BJ (cell line): ENCODE results near the gene CASTOR1. TPM values are rescaled to one million over a fixed set of nuclear protein-coding genes. Genes with fewer than 3 reads are reported as not detected.

Experiments used
- CTCF ChIA-PET: fragments of 350-600 bp; formaldehyde crosslinking; extraction: SDS; loops from one replicate; lab custom pipeline; 2021; ENCODE audit warnings: antibody characterized with exemption, inconsistent platforms; lab: Yijun Ruan, JAX
- POLR2A ChIA-PET: fragments of 300-600 bp; sonication (Branson Sonifier 250); formaldehyde crosslinking; extraction: SDS; loops from one replicate; lab custom pipeline; 2021; ENCODE audit warnings: antibody characterized with exemption; lab: Charles Lee
- DNase-seq: peaks from one replicate; pipeline ENCODE4 v3.0.0-alpha.2; 2011; ENCODE audit warnings: low read depth
- H3K27me3 ChIP-seq: 2 replicates; pipeline ENCODE4 v1.6.0; 2011; ENCODE audit warnings: low read length; ENCODE audit not compliant: control insufficient read depth, insufficient read depth
- H3K36me3 ChIP-seq: 2 replicates; pipeline ENCODE4 v1.5.1; 2011; ENCODE audit warnings: low read length; ENCODE audit not compliant: control insufficient read depth, insufficient read depth
- H3K4me3 ChIP-seq: 2 replicates; pipeline ENCODE4 v1.5.1; 2011; ENCODE audit warnings: low read depth, mild to moderate bottlenecking, control low read depth, low read length
- CTCF ChIP-seq: IDR thresholded peaks from 2 replicates; pipeline ENCODE4 v1.5.1; 2011; ENCODE audit warnings: low read depth, mild to moderate bottlenecking, control low read depth, inconsistent platforms, low read length, moderate library complexity; ENCODE audit not compliant: insufficient read depth
- polyA plus RNA-seq: library from polyadenylated mRNA; depleted of rRNA; stranded (reverse); fragments of >200 nt; gene quantifications from 2 replicates; pipeline ENCODE4 v1.2.3, GENCODE V29; 2011

The CASTOR1 gene
- polyA plus RNA-seq, 1 experiment, result 16.4 TPM

DNA sequence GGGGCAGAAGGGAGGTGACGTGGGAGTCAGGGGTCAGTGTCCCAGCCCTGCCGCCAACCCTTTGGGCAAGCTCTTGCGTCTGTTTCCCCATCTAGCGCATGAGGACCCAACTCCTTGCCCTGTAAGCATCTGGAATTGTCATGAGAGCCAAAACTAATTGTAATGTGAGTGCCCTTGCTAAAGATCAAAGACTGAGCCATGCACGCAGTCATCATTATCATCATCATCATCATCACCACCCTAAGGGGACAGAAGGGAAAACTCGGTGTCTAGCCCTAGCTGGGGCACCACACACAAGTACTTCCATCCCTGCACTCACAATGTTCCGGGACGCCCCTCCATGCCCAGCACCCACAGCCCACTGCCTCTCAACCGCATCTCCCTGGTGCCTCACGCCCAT, 45.2 kb downstream of the CASTOR1 start:
- TF ChIP-seq CTCF, result no peak
- H3K27me3 ChIP-seq, result no peaks in the 10 kb centered on the region
- DNase-seq, result no peak
- no peak overlapping the region for H3K4me3 ChIP-seq
- peaks cover 9% of the 10 kb centered on the region for H3K36me3 ChIP-seq
- CTCF ChIA-PET, result interaction anchor here (0.9 to 1.2 kb wide), 2 partner anchors 40 to 142 kb away, joined by 3 read pairs; no protein-coding TSS in a partner anchor
- POLR2A ChIA-PET, result no interaction called here

DNA sequence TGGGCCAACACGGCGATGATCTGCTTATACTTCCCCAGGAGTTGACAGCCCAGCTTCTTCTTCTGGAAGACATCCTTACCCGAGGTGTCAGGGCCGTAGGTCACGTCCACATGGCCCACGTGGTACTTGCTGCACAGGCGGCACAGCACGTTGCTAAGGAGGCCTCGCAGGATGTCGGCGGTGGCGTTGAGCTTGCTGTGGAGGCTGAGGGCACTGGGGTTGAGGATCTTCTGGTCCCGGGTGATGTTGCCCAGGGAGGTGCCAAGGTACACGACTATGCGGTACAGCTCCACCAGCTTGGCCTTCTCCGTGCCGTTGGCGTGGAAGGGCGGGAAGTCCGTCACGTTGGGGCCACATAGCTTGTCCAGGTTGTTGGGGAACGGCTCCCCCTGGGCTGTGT, 45.6 kb downstream of the CASTOR1 start:
- Histone ChIP-seq H3K36me3 (peaks cover 9% of the 10 kb centered on the region), H3K27me3 (no peaks in the 10 kb centered on the region), H3K4me3 (no peak overlapping the region)
- ChIA-PET CTCF (interaction anchor here (0.9 to 3.6 kb wide), 3 partner anchors 12 to 142 kb away, joined by 3 to 11 read pairs (median 3); no protein-coding TSS in a partner anchor), POLR2A (no interaction called here)
- no peak for DNase-seq
- TF ChIP-seq CTCF, result no peak

DNA sequence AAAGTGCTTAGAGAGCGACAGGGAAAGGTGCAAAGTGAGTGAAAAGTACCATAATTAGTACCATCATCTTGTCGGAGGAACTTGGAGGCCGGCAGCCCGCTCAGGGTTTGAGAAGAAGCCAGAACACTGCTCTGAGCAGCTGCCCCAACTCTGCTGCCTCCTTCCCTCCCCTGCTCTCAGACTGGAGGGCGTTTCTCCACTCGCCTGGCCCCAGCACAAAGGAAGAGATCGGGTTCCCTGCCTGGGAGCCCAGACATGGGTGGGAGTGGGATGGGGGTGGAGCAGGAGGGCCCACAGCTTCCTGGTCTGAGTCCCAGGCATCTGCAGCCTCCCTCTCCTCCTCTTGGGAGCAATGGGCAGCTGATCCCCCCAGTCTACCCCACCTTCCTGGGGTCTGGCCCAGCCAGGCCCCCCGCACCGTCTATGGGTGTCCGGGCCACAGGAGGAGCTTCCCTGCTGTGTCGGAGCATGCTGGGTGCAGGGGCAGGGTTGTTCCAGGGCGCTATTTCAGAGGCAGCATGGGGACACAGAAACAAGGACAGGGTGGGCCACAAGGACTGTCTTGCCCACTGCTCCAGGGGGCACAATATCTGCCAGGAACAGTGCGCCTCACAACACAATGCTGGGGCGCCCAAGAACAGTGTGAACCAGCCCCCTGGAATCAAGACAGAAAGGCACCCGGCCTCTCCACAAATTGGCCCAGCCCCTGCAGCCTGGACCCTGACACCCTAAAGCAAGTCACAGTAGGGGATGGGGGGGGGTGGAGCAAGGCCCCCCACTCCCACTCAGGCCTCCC, 47.5 kb downstream of the CASTOR1 start:
- no peak for DNase-seq
- H3K27me3 ChIP-seq, result no peaks in the 10 kb centered on the region
- CTCF ChIA-PET, result interaction anchor here (1.0 to 3.6 kb wide), 3 partner anchors 13 to 134 kb away, joined by 3 to 11 read pairs (median 3); no protein-coding TSS in a partner anchor
- H3K4me3 ChIP-seq, result no peak overlapping the region
- POLR2A ChIA-PET, result no interaction called here
- H3K36me3 ChIP-seq, result peaks cover 9% of the 10 kb centered on the region
- TF ChIP-seq CTCF, result no peak

DNA sequence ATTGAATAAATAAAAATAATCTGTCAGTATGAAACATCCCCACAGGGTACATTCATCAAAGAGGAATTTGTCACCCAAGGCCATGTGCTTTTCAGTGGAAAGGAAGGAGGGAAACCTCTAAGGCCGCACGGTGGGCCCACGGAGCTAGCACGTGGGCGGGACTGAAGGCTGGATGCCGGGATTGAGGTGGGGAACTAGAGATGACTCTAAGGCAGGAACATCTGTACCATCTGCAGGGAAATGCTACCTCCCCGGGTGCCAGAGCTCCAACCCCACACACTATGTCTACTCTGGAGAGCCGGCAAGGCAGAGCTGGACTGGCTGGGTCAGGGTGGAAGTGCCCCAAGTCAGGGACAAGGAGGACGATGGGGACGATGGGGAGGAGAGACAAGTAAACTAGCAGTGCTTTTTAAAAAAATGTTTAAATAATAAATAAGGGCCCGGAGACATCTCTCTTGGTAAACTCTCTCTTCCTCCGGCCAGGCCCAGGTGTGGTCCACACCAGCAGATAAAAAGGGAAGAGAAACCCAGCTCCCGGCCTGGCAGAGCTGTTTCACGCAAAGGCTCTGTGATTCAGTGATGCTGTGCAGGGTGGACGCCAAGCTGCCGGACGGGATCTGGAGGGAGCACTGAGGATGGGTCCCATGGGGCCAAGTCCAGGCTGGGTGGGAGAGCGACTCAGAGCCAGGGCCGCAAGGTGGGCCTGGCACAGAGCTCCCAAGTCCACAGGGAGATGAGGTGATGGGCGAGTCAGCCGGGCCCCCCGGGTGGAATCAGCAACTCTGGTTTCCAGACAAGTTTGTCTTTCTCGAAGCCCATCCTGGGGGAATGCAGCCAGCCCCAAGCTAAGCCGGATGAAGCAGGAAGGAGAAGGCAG, 48.5 kb downstream of the CASTOR1 start:
- CTCF ChIA-PET, result interaction anchor here (0.7 to 3.6 kb wide), 4 partner anchors 14 to 133 kb away, joined by 3 to 11 read pairs (median 4); no protein-coding TSS in a partner anchor
- Histone ChIP-seq H3K27me3 (no peaks in the 10 kb centered on the region), H3K4me3 (no peak overlapping the region), H3K36me3 (peaks cover 9% of the 10 kb centered on the region)
- no peak for TF ChIP-seq CTCF
- POLR2A ChIA-PET, result no interaction called here
- no peak for DNase-seq
